ENCODE data around the gene RALGPS1.

Gene RALGPS1

DNA sequence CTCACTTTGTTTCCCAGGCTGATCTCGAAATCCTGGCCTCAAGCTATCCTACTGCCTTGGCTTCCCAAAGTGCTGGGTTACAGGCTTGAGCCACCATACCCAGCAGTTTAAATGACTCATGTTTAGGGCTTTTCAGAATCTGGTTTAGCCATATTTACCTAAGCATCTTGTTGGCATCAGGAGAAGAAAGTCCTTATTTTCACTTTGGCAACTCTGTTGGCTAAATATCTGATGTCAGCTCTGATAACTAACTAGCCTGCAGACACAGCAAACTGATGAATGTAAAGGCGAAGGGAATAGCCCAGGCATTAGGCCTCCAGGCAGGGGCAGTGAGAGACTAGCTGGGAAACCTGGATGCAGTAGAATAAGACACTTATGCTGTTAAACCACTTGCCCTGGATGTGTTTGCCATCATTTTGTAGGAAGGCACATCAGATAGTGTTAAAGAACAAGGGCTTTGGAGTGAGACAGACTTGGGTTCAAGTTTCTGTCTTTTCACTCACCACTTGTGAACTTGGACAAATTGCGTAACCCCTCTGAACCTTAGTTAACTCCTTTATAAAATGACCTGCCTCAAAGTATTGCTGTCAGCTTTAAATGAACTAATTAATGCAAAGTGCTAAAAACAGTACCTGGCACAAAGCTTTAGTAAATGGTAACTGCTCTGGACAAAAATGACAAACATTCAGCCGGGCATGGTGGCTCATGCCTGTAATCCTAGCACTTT lies 315.3 kb downstream of the RALGPS1 start:
- Mint-ChIP-seq H3K4me3 (no peak overlapping the region), H3K9me3 (ENCODE audit: low read depth) (no peaks in the 10 kb centered on the region), H3K27ac (no peak overlapping the region), H3K36me3 (no peaks in the 10 kb centered on the region), H3K4me1 (ENCODE audit: low read depth) (peaks cover 9% of the 10 kb centered on the region), H3K27me3 (peaks cover 10% of the 10 kb centered on the region)

DNA sequence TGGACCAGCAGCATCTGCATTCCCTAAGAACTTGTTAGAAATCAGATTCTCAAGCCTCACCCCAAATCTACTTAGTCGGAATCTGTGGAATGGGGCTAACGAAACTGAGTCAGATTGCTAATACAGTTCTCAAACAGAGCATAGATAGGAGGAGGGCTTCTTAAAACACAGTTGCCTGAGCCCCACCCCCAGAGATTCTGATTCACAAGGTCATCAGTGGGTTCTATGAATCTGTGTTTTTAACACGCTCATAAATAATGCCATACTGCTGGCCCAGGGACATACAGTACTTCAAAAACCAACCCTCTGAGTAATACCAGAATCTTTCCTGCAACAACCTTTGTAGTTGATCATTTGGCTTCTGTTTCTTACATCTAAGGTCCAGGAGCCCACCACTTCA lies 317.1 kb downstream of the RALGPS1 start:
- H3K4me3 Mint-ChIP-seq: no peak overlapping the region
- H3K27me3 Mint-ChIP-seq: peaks cover 19% of the 10 kb centered on the region
- no peaks in the 10 kb centered on the region for H3K9me3 Mint-ChIP-seq (ENCODE audit: low read depth)
- H3K27ac Mint-ChIP-seq: no peak overlapping the region
- H3K36me3 Mint-ChIP-seq: peaks cover 8% of the 10 kb centered on the region
- peaks cover under 1% of the 10 kb centered on the region for H3K4me1 Mint-ChIP-seq (ENCODE audit: low read depth)

DNA sequence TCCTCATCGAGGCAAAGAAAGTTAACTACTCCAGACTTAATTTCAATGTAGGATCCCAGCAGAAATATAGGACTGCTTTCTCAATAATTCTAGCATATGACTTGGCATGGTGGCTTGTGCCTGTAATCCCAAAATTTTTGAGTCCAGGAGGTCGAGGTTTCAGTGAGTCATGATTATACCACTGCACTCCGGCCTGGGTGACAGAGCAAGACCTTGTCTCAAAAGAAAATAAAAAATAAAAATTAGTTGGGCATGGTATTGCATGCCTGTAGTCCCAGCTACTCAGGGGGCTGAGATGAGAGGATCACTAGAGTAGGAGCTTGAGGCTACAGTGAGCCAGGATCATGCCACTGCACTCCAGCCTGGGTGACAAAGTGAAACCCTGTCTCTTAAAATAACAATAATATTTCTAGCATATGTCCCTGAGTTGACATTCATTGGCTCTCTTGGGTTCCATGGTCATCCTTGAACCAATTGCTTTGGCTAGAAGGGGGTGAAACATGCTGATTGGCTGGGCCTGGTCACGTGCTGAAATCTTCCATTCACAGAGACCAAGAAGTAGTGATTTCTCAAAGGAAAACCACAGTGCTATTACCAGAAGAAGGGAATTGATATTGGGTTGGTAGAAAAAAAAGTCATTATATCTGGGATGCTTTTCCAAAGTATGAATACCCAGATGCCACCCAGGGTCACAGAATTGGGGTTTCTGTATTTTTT lies 318.4 kb downstream of the RALGPS1 start:
- H3K27me3 Mint-ChIP-seq: peaks cover 19% of the 10 kb centered on the region
- H3K4me3 Mint-ChIP-seq: no peak overlapping the region
- peaks cover 8% of the 10 kb centered on the region for H3K36me3 Mint-ChIP-seq
- no peak overlapping the region for H3K27ac Mint-ChIP-seq
- H3K4me1 Mint-ChIP-seq (ENCODE audit: low read depth): no peaks in the 10 kb centered on the region
- H3K9me3 Mint-ChIP-seq (ENCODE audit: low read depth): no peaks in the 10 kb centered on the region

DNA sequence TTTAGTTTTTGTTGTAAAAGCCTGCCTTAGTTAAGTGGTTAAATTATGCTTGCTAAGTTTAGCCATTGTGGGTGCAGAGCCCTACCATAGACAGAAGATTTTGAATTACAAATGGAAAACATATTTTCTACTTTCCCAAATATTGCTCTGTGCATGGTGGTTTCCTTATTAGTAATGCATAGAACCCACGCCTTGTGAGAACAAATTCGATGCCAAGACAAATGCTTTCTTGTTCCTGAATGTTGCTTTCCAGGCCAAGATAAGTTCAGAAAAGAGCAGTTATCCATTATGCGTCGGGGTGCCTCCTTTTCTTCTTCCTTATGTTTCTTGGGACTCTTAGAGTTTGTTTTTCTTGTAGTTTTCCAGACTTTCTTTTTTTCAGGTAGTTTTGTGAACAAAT lies 319.0 kb downstream of the RALGPS1 start:
- Mint-ChIP-seq H3K27ac (no peak overlapping the region), H3K4me1 (ENCODE audit: low read depth) (no peaks in the 10 kb centered on the region), H3K9me3 (ENCODE audit: low read depth) (no peaks in the 10 kb centered on the region), H3K4me3 (no peak overlapping the region), H3K36me3 (peaks cover 8% of the 10 kb centered on the region), H3K27me3 (peaks cover 20% of the 10 kb centered on the region)

DNA sequence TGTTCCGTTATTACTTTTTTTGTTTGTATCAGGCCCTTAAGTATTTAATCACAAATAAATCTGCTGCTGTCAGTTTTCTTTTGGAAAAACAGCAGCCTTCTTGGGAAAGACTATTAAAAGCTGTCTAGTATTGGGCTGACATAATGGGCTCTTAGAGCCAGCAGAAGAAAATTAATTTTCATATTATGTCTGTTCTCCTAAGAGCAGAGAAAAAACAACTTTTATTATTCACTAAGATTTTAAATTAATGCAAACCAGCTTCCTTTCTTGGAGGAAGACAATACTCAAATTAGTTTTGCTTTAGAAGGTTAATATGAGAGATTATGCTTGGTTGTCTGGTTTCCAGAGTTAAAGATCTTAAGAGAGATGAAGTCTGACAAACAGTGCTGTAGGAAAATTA lies 319.4 kb downstream of the RALGPS1 start:
- H3K9me3 Mint-ChIP-seq (ENCODE audit: low read depth): no peaks in the 10 kb centered on the region
- H3K27ac Mint-ChIP-seq: no peak overlapping the region
- no peak overlapping the region for H3K4me3 Mint-ChIP-seq
- H3K27me3 Mint-ChIP-seq: peaks cover 22% of the 10 kb centered on the region
- no peaks in the 10 kb centered on the region for H3K4me1 Mint-ChIP-seq (ENCODE audit: low read depth)
- peaks cover 11% of the 10 kb centered on the region for H3K36me3 Mint-ChIP-seq

DNA sequence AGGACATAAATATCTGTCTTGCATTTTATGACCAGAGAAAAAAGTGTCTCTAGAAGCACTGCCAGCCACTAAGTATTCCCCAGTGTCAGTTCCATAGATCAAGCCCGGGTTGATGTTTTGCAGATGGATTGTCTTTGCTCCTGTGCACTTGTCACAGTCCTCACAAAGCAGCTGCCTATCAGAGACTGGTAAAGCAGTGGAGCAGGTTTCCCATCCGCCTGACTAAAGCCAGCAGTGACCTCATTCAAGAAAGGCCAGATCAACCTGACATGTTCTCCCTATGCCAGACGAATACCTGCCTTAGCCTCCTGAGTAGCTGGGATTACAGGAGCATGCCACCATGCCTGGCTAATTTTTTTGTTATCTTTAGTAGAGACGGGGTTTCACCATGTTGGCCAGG lies 323.2 kb downstream of the RALGPS1 start:
- Mint-ChIP-seq H3K9me3 (ENCODE audit: low read depth) (no peaks in the 10 kb centered on the region), H3K36me3 (peaks cover 11% of the 10 kb centered on the region), H3K27me3 (peaks cover 14% of the 10 kb centered on the region), H3K4me3 (no peak overlapping the region), H3K27ac (no peak overlapping the region), H3K4me1 (ENCODE audit: low read depth) (no peaks in the 10 kb centered on the region)

DNA sequence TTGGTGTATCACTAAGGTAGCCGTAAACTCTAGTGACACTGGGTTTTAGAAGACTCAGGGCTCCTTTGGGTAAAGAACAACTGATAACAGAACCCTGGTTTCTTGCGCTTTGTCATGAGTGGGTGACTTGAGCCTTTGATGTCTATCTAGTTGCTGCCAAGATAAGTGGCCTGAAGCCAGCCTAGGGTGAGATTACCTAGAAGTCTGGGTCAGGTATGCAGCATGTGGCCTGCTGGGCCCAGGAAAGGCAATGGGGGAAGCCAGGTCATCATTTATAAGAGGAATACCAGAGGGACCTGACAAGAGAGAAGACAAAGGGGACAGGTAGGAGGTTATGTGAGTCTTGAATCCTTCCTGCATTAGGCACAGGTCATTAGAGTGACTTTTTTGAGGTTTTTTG lies 326.8 kb downstream of the RALGPS1 start:
- Mint-ChIP-seq H3K9me3 (ENCODE audit: low read depth) (no peaks in the 10 kb centered on the region), H3K27me3 (peaks cover 3% of the 10 kb centered on the region), H3K4me1 (ENCODE audit: low read depth) (peaks cover 9% of the 10 kb centered on the region), H3K36me3 (peaks cover 3% of the 10 kb centered on the region), H3K4me3 (no peak overlapping the region), H3K27ac (no peak overlapping the region)

DNA sequence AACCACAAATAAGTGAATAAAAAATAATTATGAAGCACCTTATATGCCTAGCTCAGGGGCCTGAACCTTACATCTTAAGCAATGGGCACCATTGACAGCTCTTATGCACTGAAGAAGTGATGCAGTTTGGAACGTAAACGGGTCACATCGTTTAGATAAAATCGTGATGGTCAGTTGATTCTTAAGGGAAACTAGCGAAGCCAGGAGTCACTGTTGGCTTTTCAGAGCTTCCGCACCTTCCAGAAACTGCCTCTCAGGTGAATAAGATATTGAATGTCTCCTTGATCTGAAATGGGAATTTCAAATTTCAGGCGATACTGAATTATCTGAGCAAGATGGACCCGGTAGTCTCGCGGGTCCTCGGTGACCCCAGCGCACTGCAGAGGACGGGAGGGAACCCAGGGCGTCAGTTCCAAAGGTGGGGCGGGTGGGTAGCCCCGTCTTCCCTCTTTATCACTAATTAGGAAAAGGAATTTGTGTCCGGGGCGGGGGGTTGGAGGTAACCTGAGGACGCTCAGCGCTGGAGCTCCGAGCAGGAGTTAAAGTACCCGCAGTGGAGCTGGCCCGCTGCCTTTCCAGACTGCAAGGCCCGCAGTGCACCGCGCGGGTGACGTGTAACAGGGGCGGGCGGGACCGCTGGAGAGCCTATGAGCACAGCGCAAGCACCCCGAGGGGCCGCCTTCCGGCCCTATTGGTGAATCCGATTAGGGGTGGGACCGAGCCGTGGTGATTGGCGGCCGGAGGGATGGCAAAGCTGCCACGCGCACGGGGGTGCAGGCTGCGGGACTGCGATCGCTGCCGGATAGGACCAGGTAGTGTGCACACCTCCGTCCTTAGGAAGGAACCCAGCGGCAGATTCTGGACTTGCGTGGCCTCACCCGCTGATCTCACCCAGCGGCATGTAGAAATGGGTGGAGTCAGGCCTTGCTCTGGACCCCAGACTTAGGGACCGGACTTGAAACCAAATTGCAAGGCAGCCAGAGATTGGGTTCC lies 330.3 kb downstream of the RALGPS1 start:
- Mint-ChIP-seq H3K9me3 (ENCODE audit: low read depth) (no peaks in the 10 kb centered on the region), H3K36me3 (peaks cover 2% of the 10 kb centered on the region), H3K4me1 (ENCODE audit: low read depth) (peaks cover 9% of the 10 kb centered on the region), H3K27me3 (peaks cover 2% of the 10 kb centered on the region), H3K27ac (peak overlapping the region; percentile 61), H3K4me3 (peak overlapping the region; percentile 86)

DNA sequence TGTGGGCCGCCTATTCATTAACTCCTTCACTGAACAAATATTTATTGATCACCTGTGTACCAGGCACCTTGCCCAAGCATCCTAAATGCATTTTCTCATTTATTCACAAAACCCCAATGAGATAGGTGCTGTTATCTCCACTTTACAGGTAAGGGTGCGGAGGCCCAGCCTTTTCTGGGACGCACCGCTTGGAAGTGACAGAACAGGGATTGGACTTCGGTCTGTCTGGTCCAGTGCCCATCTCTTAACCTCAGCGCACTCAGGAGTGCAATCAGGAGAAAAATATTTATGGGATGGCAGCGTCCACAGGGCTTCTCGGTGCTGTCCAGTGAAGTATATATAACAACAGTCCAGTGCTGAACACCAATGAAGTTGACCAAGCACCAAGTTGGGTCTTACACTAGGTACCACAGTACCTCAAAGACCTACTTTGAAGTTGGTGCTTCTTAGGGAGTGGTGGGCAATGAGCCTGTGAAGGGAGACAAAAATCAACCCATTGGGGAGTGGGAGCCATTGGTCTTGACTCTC lies 331.1 kb downstream of the RALGPS1 start:
- H3K27me3 Mint-ChIP-seq: peaks cover 9% of the 10 kb centered on the region
- peaks cover 9% of the 10 kb centered on the region for H3K4me1 Mint-ChIP-seq (ENCODE audit: low read depth)
- no peak overlapping the region for H3K27ac Mint-ChIP-seq
- H3K4me3 Mint-ChIP-seq: peak overlapping the region; percentile 86
- no peaks in the 10 kb centered on the region for H3K9me3 Mint-ChIP-seq (ENCODE audit: low read depth)
- H3K36me3 Mint-ChIP-seq: peaks cover 2% of the 10 kb centered on the region

DNA sequence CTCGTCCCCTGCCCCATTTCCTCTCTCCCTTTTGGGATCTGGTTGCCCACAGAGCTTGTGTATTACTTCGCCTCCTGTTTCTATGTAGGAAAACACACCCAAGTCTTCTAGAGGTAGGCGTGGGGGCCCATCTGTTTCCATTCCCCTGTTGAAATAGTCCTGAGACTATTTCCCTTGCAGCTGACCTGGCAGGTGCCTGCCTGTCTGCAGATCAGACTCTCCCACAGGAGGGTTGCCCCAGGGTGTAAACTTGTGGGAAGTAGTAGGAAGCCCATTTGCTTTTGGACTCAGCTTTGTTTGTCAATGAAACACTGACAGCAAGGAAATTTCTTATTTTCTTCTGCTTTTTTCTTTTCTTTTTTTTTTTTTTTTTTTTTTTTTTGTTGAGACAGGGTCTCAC lies 333.7 kb downstream of the RALGPS1 start:
- H3K9me3 Mint-ChIP-seq (ENCODE audit: low read depth): no peaks in the 10 kb centered on the region
- peaks cover 9% of the 10 kb centered on the region for H3K4me1 Mint-ChIP-seq (ENCODE audit: low read depth)
- H3K4me3 Mint-ChIP-seq: no peak overlapping the region
- no peak overlapping the region for H3K27ac Mint-ChIP-seq
- H3K27me3 Mint-ChIP-seq: peaks cover 10% of the 10 kb centered on the region
- peaks cover 2% of the 10 kb centered on the region for H3K36me3 Mint-ChIP-seq

DNA sequence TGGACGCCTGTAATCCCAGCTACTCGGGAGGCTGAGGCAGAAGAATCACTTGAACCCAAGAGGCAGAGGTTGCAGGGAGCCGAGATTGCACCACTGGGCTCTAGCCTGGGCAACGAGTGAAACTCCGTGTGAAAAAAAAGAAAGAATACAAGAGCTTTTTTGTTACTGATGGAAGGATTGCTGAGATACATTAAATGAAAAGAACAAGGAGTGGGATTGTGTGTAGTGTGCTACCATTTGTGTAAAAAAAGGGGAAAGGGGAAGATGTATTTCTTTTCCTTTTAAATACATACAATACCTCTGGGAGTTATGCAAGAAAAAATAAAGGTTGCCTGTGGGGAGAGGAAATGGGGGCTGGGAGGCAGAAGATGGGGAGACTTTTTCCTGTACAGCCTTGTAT lies 335.3 kb downstream of the RALGPS1 start:
- Mint-ChIP-seq H3K36me3 (peaks cover 2% of the 10 kb centered on the region), H3K4me1 (ENCODE audit: low read depth) (peaks cover 4% of the 10 kb centered on the region), H3K27me3 (peaks cover 16% of the 10 kb centered on the region), H3K27ac (no peak overlapping the region), H3K9me3 (ENCODE audit: low read depth) (no peaks in the 10 kb centered on the region), H3K4me3 (no peak overlapping the region)

DNA sequence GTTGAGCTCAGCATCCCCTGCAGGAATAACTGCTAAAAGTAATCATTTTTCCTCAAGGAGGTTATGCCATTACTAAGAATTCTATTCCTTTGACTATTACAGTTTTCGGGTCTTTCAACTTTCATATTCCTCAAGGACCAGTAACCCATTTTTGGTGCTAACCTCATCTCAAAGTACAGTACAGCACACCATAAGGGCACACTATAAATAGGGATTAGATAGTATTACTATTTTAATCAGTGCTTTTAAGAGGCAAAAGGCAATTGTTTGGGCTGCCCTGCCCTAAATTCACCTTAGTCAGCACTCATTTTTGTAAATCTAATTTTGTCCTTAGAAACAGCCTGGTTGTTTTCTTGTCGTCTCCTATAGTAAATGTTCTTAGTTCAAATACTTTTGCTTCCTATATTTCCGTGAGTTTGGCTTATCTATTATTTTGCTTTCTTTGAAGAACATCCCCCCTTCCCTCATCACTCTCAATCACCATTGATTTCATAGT lies 336.4 kb downstream of the RALGPS1 start:
- Mint-ChIP-seq H3K9me3 (ENCODE audit: low read depth) (no peaks in the 10 kb centered on the region), H3K27me3 (peaks cover 18% of the 10 kb centered on the region), H3K27ac (no peak overlapping the region), H3K36me3 (peaks cover 2% of the 10 kb centered on the region), H3K4me1 (ENCODE audit: low read depth) (no peaks in the 10 kb centered on the region), H3K4me3 (no peak overlapping the region)

DNA sequence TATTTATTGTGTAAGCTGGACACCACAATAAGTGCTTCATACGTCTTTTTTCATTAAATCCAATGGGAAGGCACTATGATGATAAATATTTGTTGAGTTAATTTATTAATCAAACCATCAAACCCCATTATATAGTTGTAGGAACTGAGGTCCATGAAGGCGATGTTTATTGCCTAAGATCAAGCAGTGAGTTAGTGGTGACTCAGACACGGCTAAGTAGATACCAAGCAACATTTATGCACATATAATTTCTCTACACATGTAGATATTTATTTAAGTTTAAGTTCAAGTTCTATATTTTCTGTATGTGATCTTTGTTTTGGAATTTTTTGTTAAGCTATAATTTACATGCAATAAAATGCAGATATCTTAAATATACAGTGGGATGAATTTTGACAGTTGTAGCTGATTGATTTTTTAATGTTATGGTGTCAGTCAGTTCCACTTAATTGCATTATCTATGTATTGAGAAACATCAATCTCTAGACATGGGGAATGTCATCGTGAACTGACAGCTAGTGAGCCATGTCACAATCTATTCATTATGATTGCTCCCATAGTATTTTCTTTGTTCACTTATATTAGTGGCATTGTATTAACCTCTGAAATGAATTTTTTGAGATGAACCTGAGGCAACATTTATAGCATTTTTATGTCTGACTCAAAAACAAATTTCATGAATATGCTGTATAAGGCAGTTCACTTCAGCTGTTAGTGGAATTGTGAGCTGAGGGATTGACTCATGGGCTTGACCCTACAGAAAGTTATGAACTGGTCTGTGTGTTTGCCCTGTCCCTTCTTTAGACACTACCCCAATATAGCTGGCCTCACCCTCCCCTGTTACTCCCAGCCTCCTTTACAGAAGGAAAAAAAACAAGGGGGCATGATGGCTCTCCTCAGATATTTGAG lies 338.1 kb downstream of the RALGPS1 start:
- Mint-ChIP-seq H3K4me3 (no peak overlapping the region), H3K27ac (no peak overlapping the region), H3K4me1 (ENCODE audit: low read depth) (no peaks in the 10 kb centered on the region), H3K27me3 (peaks cover 20% of the 10 kb centered on the region), H3K36me3 (peaks cover 2% of the 10 kb centered on the region), H3K9me3 (ENCODE audit: low read depth) (no peaks in the 10 kb centered on the region)

DNA sequence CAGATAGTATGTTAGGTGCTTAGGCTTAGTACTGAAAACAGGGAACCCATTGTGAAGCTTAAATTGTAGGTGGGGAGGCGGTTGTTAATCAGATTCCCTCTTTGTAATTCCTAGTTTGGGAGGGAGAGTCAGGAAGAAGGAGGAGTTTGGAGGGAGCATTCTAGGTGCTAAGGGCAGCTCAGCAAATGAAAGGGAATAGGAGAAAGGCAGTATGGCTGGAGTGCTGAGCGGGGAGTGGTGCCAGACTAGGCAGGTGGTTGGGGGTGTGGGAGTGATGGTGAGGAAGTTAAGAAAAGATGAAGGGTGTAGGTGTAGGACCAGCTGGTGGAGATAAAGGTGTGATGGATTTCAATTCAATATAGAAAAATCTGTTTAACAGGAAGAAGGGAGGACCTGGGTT lies 338.9 kb downstream of the RALGPS1 start:
- Mint-ChIP-seq H3K4me1 (ENCODE audit: low read depth) (no peaks in the 10 kb centered on the region), H3K4me3 (no peak overlapping the region), H3K36me3 (peaks cover 2% of the 10 kb centered on the region), H3K9me3 (ENCODE audit: low read depth) (no peaks in the 10 kb centered on the region), H3K27ac (no peak overlapping the region), H3K27me3 (peaks cover 20% of the 10 kb centered on the region)
